AG04450 (cell line): Measurements from ENCODE around the gene CCDC186. TPM values are rescaled to one million over a fixed set of nuclear protein-coding genes. Genes with fewer than 3 reads are reported as not detected.

Experiments
- CTCF ChIA-PET: fragments of 300-600, 350-600 bp; formaldehyde crosslinking; extraction: SDS; loops from one replicate; lab custom pipeline; 2022; ENCODE audit warnings: antibody characterized with exemption, inconsistent platforms; lab: Charles Lee
- POLR2A ChIA-PET: fragments of 350-600 bp; formaldehyde crosslinking; extraction: SDS; loops from one replicate; lab custom pipeline; 2021; ENCODE audit warnings: antibody characterized with exemption, inconsistent platforms; lab: Yijun Ruan, JAX
- DNase-seq: peaks from one replicate; pipeline ENCODE4 v3.0.0-alpha.2; 2011; ENCODE audit warnings: low read depth, low spot score
- H3K27ac ChIP-seq: one replicate; pipeline ENCODE4 v1.5.1; 2012; ENCODE audit warnings: low read depth, low read length, control low read depth
- H3K27me3 ChIP-seq: one replicate; pipeline ENCODE4 v1.6.0; 2012; ENCODE audit warnings: low read length; ENCODE audit not compliant: control insufficient read depth, insufficient read depth
- H3K4me3 ChIP-seq: 2 replicates; pipeline ENCODE4 v1.5.1; 2011; ENCODE audit warnings: mild to moderate bottlenecking, low read depth, low read length, control low read depth
- H3K9me3 ChIP-seq: 2 replicates; pipeline ENCODE4 v1.5.1; 2012; ENCODE audit warnings: low read length; ENCODE audit not compliant: control insufficient read depth, insufficient read depth
- CTCF ChIP-seq: IDR thresholded peaks from 2 replicates; pipeline ENCODE4 v1.5.1; 2011; ENCODE audit warnings: low read depth, low read length, control low read depth, inconsistent platforms
- polyA plus RNA-seq: library from polyadenylated mRNA; depleted of rRNA; stranded (reverse); fragments of >200 nt; gene quantifications from 2 replicates; pipeline ENCODE4 v1.2.3, GENCODE V29; 2011

The CCDC186 gene
- polyA plus RNA-seq, 1 experiment: 9.6 TPM

GRCh38 chr10:114179148-114179547 is 5.1 kb upstream of the CCDC186 start, which contains the start of gene TDRD1:
TDRD1 (plus strand) TSS chr10:114179353; CDS start chr10:114187832, 8,479 bp downstream.
- Histone ChIP-seq H3K27me3 (peaks cover 17% of the 10 kb centered on the region), H3K9me3 (no peaks in the 10 kb centered on the region; the same call in 1 of the 2 replicates), H3K27ac (no peak within 1 kb of the TSS), H3K4me3 (no peak within 1 kb of the TSS)
- TF ChIP-seq CTCF: no peak
- no peak for DNase-seq
- CTCF ChIA-PET: no interaction called here
- POLR2A ChIA-PET: no interaction called here

- H3K9me3 ChIP-seq: no peaks in the 10 kb centered on the region; the same call in 1 of the 2 replicates
- H3K4me3 ChIP-seq: no peak overlapping the region
- CTCF ChIA-PET: no interaction called here
- no peak for DNase-seq
- POLR2A ChIA-PET: no interaction called here
- H3K27me3 ChIP-seq: peaks cover 15% of the 10 kb centered on the region
- TF ChIP-seq CTCF: no peak
- H3K27ac ChIP-seq: no peak overlapping the region
Observed at GRCh38 chr10:114176511-114176910, 2.5 kb upstream of the CCDC186 start.

DNA sequence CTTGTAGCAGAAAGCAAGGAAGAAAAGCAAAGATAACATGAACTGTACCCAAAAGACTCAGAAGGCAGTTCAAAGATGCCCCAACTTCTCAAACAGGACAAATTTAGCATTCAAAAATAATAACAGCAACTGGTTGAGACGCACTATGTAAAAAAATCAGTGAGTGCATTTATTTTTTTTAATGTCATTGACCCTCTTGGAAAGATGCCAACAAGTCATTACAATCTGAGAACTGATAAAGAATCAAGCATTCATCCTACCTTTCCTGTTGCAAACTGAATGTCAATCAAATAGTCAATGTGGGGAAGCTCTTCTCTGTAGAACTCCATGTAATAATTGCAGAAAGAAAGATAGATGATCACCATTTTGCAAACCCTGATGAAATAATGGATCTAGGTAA is 1.7 kb upstream of the CCDC186 start:
- DNase-seq: no peak
- POLR2A ChIA-PET: no interaction called here
- H3K9me3 ChIP-seq: no peaks in the 10 kb centered on the region; the same call in 1 of the 2 replicates
- no peak overlapping the region for H3K4me3 ChIP-seq
- no peak overlapping the region for H3K27ac ChIP-seq
- CTCF ChIA-PET: no interaction called here
- TF ChIP-seq CTCF: no peak
- peaks cover 15% of the 10 kb centered on the region for H3K27me3 ChIP-seq

DNA sequence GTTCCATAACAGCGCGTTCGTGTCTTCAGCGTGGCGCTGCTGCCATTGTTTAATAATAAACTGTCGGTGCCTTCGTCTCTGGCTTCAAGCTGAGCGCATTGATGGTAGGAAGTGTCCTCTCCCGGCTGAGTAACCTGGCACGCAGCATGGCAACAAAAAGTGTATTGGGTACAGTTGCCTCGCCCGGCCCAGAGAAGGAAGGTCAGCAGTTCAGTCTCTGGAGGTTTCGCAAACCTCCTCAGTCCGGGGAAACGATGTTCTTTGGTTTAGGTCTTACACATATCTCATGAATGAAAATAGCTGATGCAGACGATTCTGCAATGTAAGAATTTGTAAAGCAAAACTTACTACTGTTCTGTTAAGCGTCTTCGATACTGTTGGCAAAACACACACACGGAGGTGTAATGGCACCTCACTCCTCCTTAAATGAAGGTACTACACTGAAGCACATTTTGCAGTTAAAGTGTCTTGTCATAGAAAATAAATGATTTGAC is 739 bp upstream of the CCDC186 start:
- POLR2A ChIA-PET: interaction anchor here (0.5 to 0.7 kb wide), 3 partner anchors 129 to 438 kb away, joined by 3 to 4 read pairs (median 3); no protein-coding TSS in a partner anchor
- no peaks in the 10 kb centered on the region; the same call in 1 of the 2 replicates for H3K9me3 ChIP-seq
- H3K4me3 ChIP-seq: peak overlapping the region; percentile 100
- CTCF ChIA-PET: no interaction called here
- H3K27me3 ChIP-seq: peaks cover 12% of the 10 kb centered on the region
- no peak overlapping the region for H3K27ac ChIP-seq
- no peak for DNase-seq
- no peak for TF ChIP-seq CTCF

DNA sequence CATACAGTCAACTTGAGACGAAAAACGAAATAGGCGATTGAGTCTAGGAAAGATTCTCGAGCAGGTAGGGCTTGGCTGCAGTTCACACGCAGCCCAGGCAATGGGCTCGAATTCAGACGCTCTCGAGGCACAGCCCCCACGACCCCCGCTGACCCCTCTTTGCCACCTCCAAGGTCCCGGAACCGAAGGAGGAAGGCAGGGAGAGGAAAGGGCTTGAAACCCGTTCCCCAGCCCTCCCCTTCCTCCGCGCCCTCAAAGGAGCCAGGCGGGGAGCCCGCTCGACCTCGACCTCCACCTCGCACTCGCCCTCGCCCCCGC is 441 bp downstream of the CCDC186 start:
- TF ChIP-seq CTCF: no peak
- DNase-seq: no peak
- H3K4me3 ChIP-seq: peak overlapping the region; percentile 100
- H3K9me3 ChIP-seq: peaks cover under 1% of the 10 kb centered on the region
- peaks cover 11% of the 10 kb centered on the region for H3K27me3 ChIP-seq
- CTCF ChIA-PET: no interaction called here
- POLR2A ChIA-PET: no interaction called here
- peak overlapping the region; percentile 74 for H3K27ac ChIP-seq
